Liver (tissue), 9 donors: Measurements from ENCODE around the gene FCHO2. TPM values are rescaled to one million over a fixed set of nuclear protein-coding genes. Genes with fewer than 3 reads are reported as not detected.

Source experiments
- DNase-seq: peaks from one replicate; pipeline ENCODE4 v3.0.0-alpha.2; 2017; ENCODE audit warnings: low spot score
- H3K27ac ChIP-seq, 2 donors: one replicate each; pipeline ENCODE4 v1.7.0; 2013; ENCODE audit warnings: inconsistent platforms in 2 of 2, low read length in 2 of 2, control low read depth in 1 of 2, low read depth in 1 of 2, mild to moderate bottlenecking in 1 of 2
- H3K27me3 ChIP-seq, 4 donors: one replicate each; pipeline versions ENCODE4 v1.6.1 to v1.7.0; 2013; ENCODE audit warnings: low read length in 3 of 4, inconsistent platforms in 1 of 4, mild to moderate bottlenecking in 1 of 4, moderate library complexity in 1 of 4; ENCODE audit not compliant: control insufficient read depth in 4 of 4, insufficient read depth in 4 of 4
- H3K36me3 ChIP-seq, 4 donors: one replicate each; pipeline versions ENCODE4 v1.6.1 to v1.7.0; 2013; ENCODE audit warnings: low read length in 3 of 4, mild to moderate bottlenecking in 3 of 4, low read depth in 1 of 4, moderate library complexity in 1 of 4; ENCODE audit not compliant: control insufficient read depth in 4 of 4, insufficient read depth in 3 of 4
- H3K4me1 ChIP-seq, 4 donors: one replicate each; pipeline versions ENCODE4 v1.6.1 to v1.7.0; 2013; ENCODE audit warnings: low read length in 3 of 4, mild to moderate bottlenecking in 3 of 4, moderate library complexity in 1 of 4; ENCODE audit not compliant: control insufficient read depth in 4 of 4, insufficient read depth in 4 of 4
- H3K4me3 ChIP-seq, 3 donors: one replicate each; pipeline versions ENCODE4 v1.6.1 to v1.7.0; 2013; ENCODE audit warnings: low read length in 3 of 3, control low read depth in 1 of 3, low read depth in 1 of 3, mild to moderate bottlenecking in 1 of 3
- H3K9ac ChIP-seq, 2 donors: one replicate each; pipeline ENCODE4 v1.7.0; 2013; ENCODE audit warnings: low read length in 2 of 2, mild to moderate bottlenecking in 2 of 2, moderate library complexity in 2 of 2, control low read depth in 1 of 2, low read depth in 1 of 2
- H3K9me3 ChIP-seq, 4 donors: one replicate each; pipeline versions ENCODE4 v1.6.1 to v1.7.0; 2013; ENCODE audit warnings: low read length in 3 of 4; ENCODE audit not compliant: control insufficient read depth in 4 of 4
- CTCF ChIP-seq: fragments of 150-350 bp; IDR thresholded peaks from 2 replicates; pipeline ENCODE4 v1.5.1; 2017; ENCODE audit warnings: improper control_type of control experiment, low read depth, low read length; ENCODE audit not compliant: missing input control
- EGR1 ChIP-seq, 2 donors: IDR thresholded peaks; 2 replicates each; pipeline ENCODE4 v1.6.1; 2016 to 2018; ENCODE audit warnings: antibody characterized with exemption in 2 of 2, low read depth in 2 of 2
- FOXA1 ChIP-seq: IDR thresholded peaks from 2 replicates; pipeline ENCODE4 v1.6.1; 2016; ENCODE audit warnings: antibody characterized with exemption
- FOXA2 ChIP-seq: IDR thresholded peaks from 2 replicates; pipeline ENCODE4 v1.6.1; 2016; ENCODE audit warnings: antibody characterized with exemption
- GABPA ChIP-seq, 2 donors: IDR thresholded peaks in 1 of 2; conservative IDR thresholded peaks in 1 of 2; 2 replicates each; pipeline ENCODE4 v1.6.1; 2016; ENCODE audit warnings: antibody characterized with exemption in 2 of 2, mild to moderate bottlenecking in 1 of 2, moderate library complexity in 1 of 2
- HNF4A ChIP-seq, 2 donors: conservative IDR thresholded peaks; 2 replicates each; pipeline ENCODE4 v1.6.1; 2016; ENCODE audit warnings: antibody characterized with exemption in 2 of 2, mild to moderate bottlenecking in 2 of 2
- HNF4G ChIP-seq: IDR thresholded peaks from 2 replicates; pipeline ENCODE4 v1.6.1; 2016; ENCODE audit warnings: antibody characterized with exemption
- MAX ChIP-seq: IDR thresholded peaks from 2 replicates; pipeline ENCODE4 v1.6.1; 2016; ENCODE audit warnings: antibody characterized with exemption
- NR2F2 ChIP-seq: IDR thresholded peaks from 2 replicates; pipeline ENCODE4 v1.6.1; 2016; ENCODE audit warnings: antibody characterized with exemption
- RAD21 ChIP-seq, 2 donors: IDR thresholded peaks; 2 replicates each; pipeline ENCODE4 v1.6.1; 2016; ENCODE audit warnings: antibody characterized with exemption in 2 of 2, mild to moderate bottlenecking in 2 of 2
- RXRA ChIP-seq, 2 donors: IDR thresholded peaks; 2 replicates each; pipeline ENCODE4 v1.6.1; 2017 to 2018; ENCODE audit warnings: antibody characterized with exemption in 2 of 2, mild to moderate bottlenecking in 1 of 2
- SP1 ChIP-seq: IDR thresholded peaks from 2 replicates; pipeline ENCODE4 v1.6.1; 2018; ENCODE audit warnings: antibody characterized with exemption, mild to moderate bottlenecking
- TAF1 ChIP-seq: conservative IDR thresholded peaks from 2 replicates; pipeline ENCODE4 v1.6.1; 2016; ENCODE audit warnings: antibody characterized with exemption, mild to moderate bottlenecking
- YY1 ChIP-seq: IDR thresholded peaks from 2 replicates; pipeline ENCODE4 v1.6.1; 2016; ENCODE audit warnings: antibody characterized with exemption, mild to moderate bottlenecking
- ZBTB33 ChIP-seq: IDR thresholded peaks from 2 replicates; pipeline ENCODE4 v1.6.1; 2016; ENCODE audit warnings: antibody characterized with exemption
- WGBS: extraction: QIAGEN DNeasy Blood & Tissue Kit; methylation state at CpG from one replicate; pipeline ENCODE4 v1.1.7; 2013; 5-methylcytosine and 5-hydroxymethylcytosine counted together
- polyA plus RNA-seq, 2 donors: library from polyadenylated mRNA; stranded (reverse) in 1 of 2; unstranded in 1 of 2; fragments of 200-250 nt in 1 of 2; fragments of >200 nt in 1 of 2; fragmentation: Nextera tagmentation in 1 of 2; extraction: Ambion mirVana in 1 of 2; gene quantifications; one replicate each; pipeline versions ENCODE4 v1.2.1 to v1.2.3, GENCODE V29; 2013 to 2015
- total RNA-seq, 2 donors: library from RNA; depleted of rRNA; stranded (reverse); fragments of >200 nt; gene quantifications; one replicate each; pipeline ENCODE4 v1.2.3, GENCODE V29; 2014
- donor health status: healthy.
- donor health status: healthy.
- donor health status: healthy.
- donor health status: healthy.
- donor health status: healthy.

Gene FCHO2
- total and polyA plus RNA-seq, 4 donors: 5.3 to 37.5 (median 9.3) TPM

GRCh38 chr5:73032635-73033034 lies 76.8 kb downstream of the FCHO2 start (continued):
- no peak for TF ChIP-seq ZBTB33

- peaks cover 0 to 10% (median 4%) of the 10 kb centered on the region in 4 donors for H3K36me3 ChIP-seq
- no peak for TF ChIP-seq SP1
- TF ChIP-seq FOXA1: no peak
- TF ChIP-seq ZBTB33: no peak
- WGBS: over 99% methylated on average over 5 of the region's 5 CpGs
- no peaks in the 10 kb centered on the region for H3K27me3 ChIP-seq
- DNase-seq: no peak
- H3K4me1 ChIP-seq: no peaks in the 10 kb centered on the region
- no peak overlapping the region for H3K9ac ChIP-seq
- H3K4me3 ChIP-seq: no peak overlapping the region
- no peak overlapping the region for H3K27ac ChIP-seq
- H3K9me3 ChIP-seq: no peaks in the 10 kb centered on the region
Observed at GRCh38 chr5:73037545-73037944, 81.7 kb downstream of the FCHO2 start.

- Histone ChIP-seq H3K27ac (no peak overlapping the region), H3K4me3 (no peak overlapping the region), H3K4me1 (no peaks in the 10 kb centered on the region), H3K36me3 (peaks cover 0 to 10% (median 4%) of the 10 kb centered on the region in 4 donors), H3K9ac (no peak overlapping the region), H3K27me3 (no peaks in the 10 kb centered on the region), H3K9me3 (no peaks in the 10 kb centered on the region)
- TF ChIP-seq MAX: no peak
- TF ChIP-seq ZBTB33: no peak
- no peak for DNase-seq
Observed at GRCh38 chr5:73039082-73039481, 83.2 kb downstream of the FCHO2 start.

- Histone ChIP-seq H3K4me3 (no peak overlapping the region), H3K9me3 (no peaks in the 10 kb centered on the region), H3K27ac (no peak overlapping the region), H3K4me1 (no peaks in the 10 kb centered on the region), H3K9ac (no peak overlapping the region), H3K27me3 (no peaks in the 10 kb centered on the region), H3K36me3 (peaks cover 0 to 3% (median 0%) of the 10 kb centered on the region in 4 donors)
- DNase-seq: no peak
- TF ChIP-seq RXRA (IDR thresholded peaks at IDR 0.05) (no peak), GABPA (IDR thresholded peaks at IDR 0.05 in 1 of 2, conservative IDR thresholded peaks at IDR 0.05 in 1 of 2) (no peak), TAF1 (no peak), FOXA2 (no peak), MAX (no peak), ZBTB33 (no peak), SP1 (no peak), EGR1 (IDR thresholded peaks at IDR 0.05; ENCODE audit: low read depth in 2 of 2) (no peak), CTCF (no peak), HNF4A (conservative IDR thresholded peaks at IDR 0.05) (no peak), HNF4G (no peak), RAD21 (IDR thresholded peaks at IDR 0.05) (no peak), FOXA1 (no peak), YY1 (no peak), NR2F2 (no peak)
Observed at GRCh38 chr5:73042993-73043392, 87.2 kb downstream of the FCHO2 start.
